Bronchial epithelial cell (primary cell): ENCODE measurements around the gene P2RY6. TPM values are rescaled to one million over a fixed set of nuclear protein-coding genes. Genes with fewer than 3 reads are reported as not detected.

Experiments used
- DNase-seq: peaks from one replicate; pipeline ENCODE4 v3.0.0-alpha.2; 2010; ENCODE audit warnings: low read depth
- FAIRE-seq: peaks from 2 replicates; lab custom pipeline; 2011; peaks lifted over from hg19 to GRCh38; lab: Jason Lieb, UNC
- H3K27me3 ChIP-seq: 2 replicates; pipeline ENCODE4 v1.5.1; 2011; ENCODE audit warnings: low read length; ENCODE audit not compliant: control insufficient read depth, insufficient read depth
- H3K36me3 ChIP-seq: 2 replicates; pipeline ENCODE4 v1.5.1; 2011; ENCODE audit warnings: low read length; ENCODE audit not compliant: control insufficient read depth, insufficient read depth
- H3K4me3 ChIP-seq: 2 replicates; pipeline ENCODE4 v1.5.1; 2011; ENCODE audit warnings: mild to moderate bottlenecking, low read depth, low read length, control low read depth
- CTCF ChIP-seq: IDR thresholded peaks from 2 replicates; pipeline ENCODE4 v1.5.1; 2011; ENCODE audit warnings: mild to moderate bottlenecking, moderate library complexity, low read length, control low read depth, inconsistent platforms; ENCODE audit not compliant: insufficient read depth, severe bottlenecking
- total RNA-seq: library from RNA; depleted of rRNA; stranded (reverse); fragments of >200 nt; gene quantifications from 2 replicates; pipeline ENCODE4 v1.2.1, GENCODE V29; 2014

P2RY6 gene
- total RNA-seq, 1 donor from 2014 or later = not detected

GRCh38 chr11:73331138-73331916, 59.2 kb downstream of the P2RY6 start:
- peak; percentile 40 for FAIRE-seq
- no peak overlapping the region for H3K4me3 ChIP-seq
- DNase-seq = no peak

GRCh38 chr11:73333173-73333572, 61.0 kb downstream of the P2RY6 start:
- no peak for TF ChIP-seq CTCF
- Histone ChIP-seq H3K27me3 (no peaks in the 10 kb centered on the region), H3K4me3 (no peak overlapping the region), H3K36me3 (no peaks in the 10 kb centered on the region)
- no peak for DNase-seq
- FAIRE-seq = no peak

More at GRCh38 chr11:73331138-73331916, 59.2 kb downstream of the P2RY6 start:
- TF ChIP-seq CTCF = no peak
- no peaks in the 10 kb centered on the region for H3K27me3 ChIP-seq
- no peaks in the 10 kb centered on the region for H3K36me3 ChIP-seq

GRCh38 chr11:73333640-73334383, 61.7 kb downstream of the P2RY6 start:
- Histone ChIP-seq H3K36me3 (no peaks in the 10 kb centered on the region), H3K4me3 (no peak overlapping the region), H3K27me3 (no peaks in the 10 kb centered on the region)
- DNase-seq (no peak), FAIRE-seq (no peak)
- no peak for TF ChIP-seq CTCF

- DNase-seq (peak; percentile 67), FAIRE-seq (no peak)
- H3K4me3 ChIP-seq = no peak overlapping the region
These were observed 62.5 kb downstream of the P2RY6 start for GRCh38 chr11:73334384-73335203.

More at GRCh38 chr11:73334384-73335203, 62.5 kb downstream of the P2RY6 start:
- no peaks in the 10 kb centered on the region for H3K27me3 ChIP-seq
- no peak for TF ChIP-seq CTCF
- H3K36me3 ChIP-seq = no peaks in the 10 kb centered on the region
